ENCODE results near the gene PNKP.

PNKP gene

DNA sequence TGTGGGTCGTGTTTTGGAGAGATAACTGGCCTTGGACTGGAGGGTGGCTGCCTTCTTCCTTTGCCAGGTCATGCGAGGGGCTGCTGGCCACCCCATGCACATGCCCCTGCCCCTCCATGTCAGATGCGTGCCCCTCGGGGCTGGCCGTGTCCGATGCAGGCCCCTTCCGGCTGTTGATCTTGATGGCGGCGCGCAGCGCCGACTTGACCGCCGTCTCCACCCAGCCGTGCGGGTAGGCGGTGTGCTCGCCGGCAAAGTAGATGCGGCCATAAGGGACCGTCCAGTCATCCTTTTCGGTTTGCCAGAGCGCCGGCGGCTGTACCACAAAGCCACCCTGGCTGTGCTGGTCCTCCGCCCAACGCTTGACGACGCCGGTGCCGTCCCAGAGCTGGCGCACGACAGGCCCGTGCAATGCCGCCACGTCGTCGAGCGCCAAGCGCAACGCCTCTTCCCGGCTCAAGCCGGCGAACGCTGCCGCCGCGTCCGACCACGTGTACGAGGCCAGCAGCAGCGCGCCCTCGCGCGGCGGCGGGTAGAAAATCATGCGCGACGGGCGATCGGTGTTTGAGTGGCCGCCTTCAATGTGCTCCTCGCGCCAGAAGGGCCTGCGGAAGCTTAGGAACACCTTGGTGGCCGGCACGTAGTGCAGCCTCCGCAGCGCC is 22.4 kb upstream of the PNKP start:
- TF ChIP-seq, protein P1, sequence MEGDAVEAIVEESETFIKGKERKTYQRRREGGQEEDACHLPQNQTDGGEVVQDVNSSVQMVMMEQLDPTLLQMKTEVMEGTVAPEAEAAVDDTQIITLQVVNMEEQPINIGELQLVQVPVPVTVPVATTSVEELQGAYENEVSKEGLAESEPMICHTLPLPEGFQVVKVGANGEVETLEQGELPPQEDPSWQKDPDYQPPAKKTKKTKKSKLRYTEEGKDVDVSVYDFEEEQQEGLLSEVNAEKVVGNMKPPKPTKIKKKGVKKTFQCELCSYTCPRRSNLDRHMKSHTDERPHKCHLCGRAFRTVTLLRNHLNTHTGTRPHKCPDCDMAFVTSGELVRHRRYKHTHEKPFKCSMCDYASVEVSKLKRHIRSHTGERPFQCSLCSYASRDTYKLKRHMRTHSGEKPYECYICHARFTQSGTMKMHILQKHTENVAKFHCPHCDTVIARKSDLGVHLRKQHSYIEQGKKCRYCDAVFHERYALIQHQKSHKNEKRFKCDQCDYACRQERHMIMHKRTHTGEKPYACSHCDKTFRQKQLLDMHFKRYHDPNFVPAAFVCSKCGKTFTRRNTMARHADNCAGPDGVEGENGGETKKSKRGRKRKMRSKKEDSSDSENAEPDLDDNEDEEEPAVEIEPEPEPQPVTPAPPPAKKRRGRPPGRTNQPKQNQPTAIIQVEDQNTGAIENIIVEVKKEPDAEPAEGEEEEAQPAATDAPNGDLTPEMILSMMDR (conservative IDR thresholded peaks at IDR 0.05; ENCODE audit: control insufficient read depth, insufficient read depth, low read depth, low read length): peak; percentile 53
- H3K4me3 ChIP-seq (ENCODE audit: control insufficient read depth, low read depth, low read length): no peak overlapping the region
- peak; percentile 74 for DNase-seq (ENCODE audit: low read depth)

DNA sequence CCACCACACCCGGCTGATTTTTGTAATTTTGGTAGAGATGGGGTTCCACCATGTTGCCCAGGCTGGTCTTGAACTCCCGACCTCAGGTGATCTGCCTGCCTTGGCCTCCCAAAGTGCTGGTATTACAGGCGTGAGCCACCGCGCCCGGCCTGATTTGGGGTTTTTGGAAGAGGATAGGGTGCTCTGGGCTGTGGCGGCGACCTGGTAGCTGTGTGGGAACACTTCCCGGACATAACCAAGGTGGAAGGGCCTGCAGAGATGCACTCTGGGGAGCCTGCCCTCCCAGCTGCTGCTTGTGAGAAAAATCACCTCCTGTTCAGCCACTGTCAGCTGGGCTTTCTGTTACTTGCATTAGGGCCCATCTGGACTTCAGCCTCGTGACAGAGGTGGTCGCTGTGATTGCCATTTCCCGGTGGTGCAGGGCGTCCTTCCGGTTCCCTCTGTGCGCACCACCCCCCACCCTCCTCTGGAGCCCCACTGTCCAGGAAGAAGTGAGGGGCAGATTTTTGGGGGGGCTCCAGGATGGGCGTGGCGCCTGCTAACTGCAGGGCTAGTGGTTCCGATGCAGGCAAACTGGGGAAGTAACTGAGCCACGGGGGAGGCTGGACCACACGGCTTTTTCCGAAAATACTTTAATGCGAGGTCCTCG is 21.8 kb upstream of the PNKP start:
- no peak overlapping the region for H3K4me3 ChIP-seq (ENCODE audit: control insufficient read depth, low read depth, low read length)
- TF ChIP-seq, protein P1 (conservative IDR thresholded peaks at IDR 0.05; ENCODE audit: control insufficient read depth, insufficient read depth, low read depth, low read length): no peak
- no peak for DNase-seq (ENCODE audit: low read depth)

DNA sequence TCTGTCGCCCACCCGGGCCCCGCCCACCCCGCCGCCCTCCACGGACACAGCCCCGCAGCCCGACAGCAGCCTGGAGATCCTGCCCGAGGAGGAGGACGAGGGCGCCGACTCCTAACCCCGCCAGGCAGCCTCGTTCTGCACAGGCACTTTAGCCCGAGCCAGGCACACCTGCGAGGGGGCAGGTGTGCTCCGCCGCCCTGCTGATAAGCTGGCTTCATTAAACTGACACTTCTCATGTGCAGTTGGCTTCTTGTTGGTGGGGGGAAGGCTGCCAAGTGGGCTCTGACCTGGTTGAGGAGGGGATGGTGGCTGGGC is 21.1 kb upstream of the PNKP start:
- TF ChIP-seq, protein P1 (conservative IDR thresholded peaks at IDR 0.05; ENCODE audit: control insufficient read depth, insufficient read depth, low read depth, low read length): no peak
- no peak overlapping the region for H3K4me3 ChIP-seq (ENCODE audit: control insufficient read depth, low read depth, low read length)
- DNase-seq (ENCODE audit: low read depth): no peak

DNA sequence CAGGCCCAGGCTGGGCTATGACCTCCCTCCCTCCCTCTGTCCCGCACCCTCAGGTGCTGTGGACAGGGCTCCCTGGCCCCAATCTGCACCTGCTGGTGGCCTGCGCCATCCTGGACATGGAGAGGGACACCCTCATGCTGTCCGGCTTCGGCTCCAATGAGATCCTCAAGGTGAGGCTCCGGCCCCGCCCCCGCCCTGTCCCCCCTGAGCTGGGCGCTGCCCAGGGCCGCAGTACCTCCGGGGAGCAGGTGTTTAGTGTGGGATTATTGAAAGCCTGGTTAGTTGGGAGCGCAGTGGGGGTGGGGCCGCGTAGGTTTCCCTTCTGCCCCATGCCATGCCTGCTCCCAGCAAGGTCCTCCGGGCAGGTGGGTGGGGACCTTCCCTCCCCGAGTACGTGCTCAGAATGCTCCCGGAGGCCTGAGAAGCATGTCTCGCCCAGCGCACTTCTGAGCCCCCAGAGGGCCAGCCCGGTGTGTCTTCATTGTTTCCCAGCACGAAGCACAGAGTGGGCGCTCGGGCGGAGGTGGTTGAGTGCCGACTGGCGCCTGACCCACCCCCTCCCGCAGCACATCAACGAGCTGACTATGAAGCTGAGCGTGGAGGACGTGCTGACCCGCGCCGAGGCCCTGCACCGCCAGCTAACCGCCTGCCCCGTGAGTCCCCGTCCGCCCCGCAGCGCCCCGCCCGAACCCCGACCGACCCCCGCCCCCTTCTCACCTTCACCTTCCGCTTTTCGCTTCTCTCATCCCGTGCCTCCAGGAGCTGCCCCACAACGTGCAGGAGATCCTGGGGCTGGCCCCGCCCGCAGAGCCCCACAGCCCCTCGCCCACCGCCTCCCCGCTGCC is 20.5 kb upstream of the PNKP start:
- DNase-seq (ENCODE audit: low read depth): no peak
- no peak overlapping the region for H3K4me3 ChIP-seq (ENCODE audit: control insufficient read depth, low read depth, low read length)
- TF ChIP-seq, protein P1 (conservative IDR thresholded peaks at IDR 0.05; ENCODE audit: control insufficient read depth, insufficient read depth, low read depth, low read length): no peak

DNA sequence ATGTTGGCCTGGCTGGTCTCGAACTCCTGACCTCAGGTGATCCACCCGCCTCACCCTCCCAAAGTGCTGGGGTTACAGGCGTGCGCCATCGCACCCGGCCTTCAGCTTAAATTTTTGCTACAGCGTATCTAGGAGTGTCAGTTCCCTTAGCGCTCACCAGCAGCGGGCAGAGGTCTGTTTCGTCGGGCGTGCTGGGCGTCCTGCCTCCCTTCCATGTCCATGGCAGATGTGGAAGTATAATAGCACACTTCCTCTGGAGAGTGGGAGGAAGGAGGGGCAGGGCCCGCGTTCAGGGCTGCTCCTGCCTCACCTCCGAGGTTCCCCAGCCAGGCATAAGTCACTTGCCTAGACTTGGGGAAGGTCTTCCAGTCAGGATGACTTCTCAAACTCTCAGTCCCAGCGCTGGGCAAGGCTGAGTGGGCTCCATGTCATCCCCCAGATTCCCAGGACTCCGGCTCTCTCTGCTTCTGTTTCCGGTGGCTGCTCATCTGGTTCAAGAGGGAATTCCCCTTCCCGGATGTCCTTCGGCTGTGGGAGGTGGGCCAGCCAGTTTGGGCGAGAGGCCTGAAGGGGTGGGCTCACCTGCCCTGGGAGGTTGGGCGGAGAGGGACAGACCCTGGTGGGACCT is 19.8 kb upstream of the PNKP start:
- DNase-seq (ENCODE audit: low read depth): no peak
- TF ChIP-seq, protein P1 (conservative IDR thresholded peaks at IDR 0.05; ENCODE audit: control insufficient read depth, insufficient read depth, low read depth, low read length): no peak
- no peak overlapping the region for H3K4me3 ChIP-seq (ENCODE audit: control insufficient read depth, low read depth, low read length)

DNA sequence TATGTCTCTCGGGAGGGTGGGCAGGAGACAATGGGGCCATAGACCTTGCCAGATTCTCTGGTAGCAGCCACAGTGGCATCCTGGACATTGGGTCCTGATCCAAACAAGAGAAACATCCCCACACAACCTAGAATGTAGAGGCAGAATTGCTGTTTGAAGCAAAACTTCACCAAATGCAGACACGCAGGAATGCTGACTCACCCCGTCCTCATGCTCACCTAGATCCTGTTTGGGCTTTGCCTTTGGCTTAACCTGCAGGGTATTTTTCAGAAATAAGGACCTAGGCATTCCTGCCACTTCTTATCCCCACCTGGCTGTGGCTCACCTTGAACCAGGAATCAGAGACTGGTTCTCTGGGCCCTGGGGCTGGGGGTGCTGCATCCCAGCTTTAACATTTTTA is 17.4 kb upstream of the PNKP start:
- TF ChIP-seq, protein P1 (conservative IDR thresholded peaks at IDR 0.05; ENCODE audit: control insufficient read depth, insufficient read depth, low read depth, low read length): no peak
- H3K4me3 ChIP-seq (ENCODE audit: control insufficient read depth, low read depth, low read length): no peak overlapping the region

More for the DNA sequence above, 17.4 kb upstream of the PNKP start:
- no peak for DNase-seq (ENCODE audit: low read depth)
